Kidney (tissue), 14 donors: ENCODE measurements around the gene CYB5R2. TPM values are rescaled to one million over a fixed set of nuclear protein-coding genes. Genes with fewer than 3 reads are reported as not detected.

Source experiments
- DNase-seq, 5 donors: peaks; one replicate each; pipeline ENCODE4 v3.0.0-alpha.2; 2013 to 2020
- FAIRE-seq: peaks from 2 replicates; lab custom pipeline; 2012; peaks lifted over from hg19 to GRCh38; lab: Jason Lieb, UNC
- H3K27ac ChIP-seq, 2 donors: one replicate each; pipeline ENCODE4 v1.7.0; 2013; ENCODE audit warnings: low read depth in 2 of 2, low read length in 2 of 2, inconsistent platforms in 1 of 2
- H3K27me3 ChIP-seq: one replicate; pipeline ENCODE4 v1.7.1; 2013; ENCODE audit warnings: low read length, inconsistent platforms; ENCODE audit not compliant: control insufficient read depth, insufficient read depth
- H3K36me3 ChIP-seq, 3 donors: one replicate each; pipeline versions ENCODE4 v1.7.0 to v1.7.1; 2013; ENCODE audit warnings: low read length in 3 of 3, control low read depth in 1 of 3, inconsistent platforms in 1 of 3; ENCODE audit not compliant: insufficient read depth in 3 of 3, control insufficient read depth in 2 of 3
- H3K4me1 ChIP-seq, 3 donors: one replicate each; pipeline versions ENCODE4 v1.7.0 to v1.7.1; 2013; ENCODE audit warnings: low read length in 3 of 3, inconsistent platforms in 1 of 3, low read depth in 1 of 3; ENCODE audit not compliant: control insufficient read depth in 2 of 3, insufficient read depth in 2 of 3
- H3K4me3 ChIP-seq, 3 donors: one replicate each; pipeline versions ENCODE4 v1.7.0 to v1.8.1; 2013; ENCODE audit warnings: low read length in 3 of 3, control low read depth in 1 of 3, inconsistent platforms in 1 of 3
- H3K9ac ChIP-seq, 3 donors: one replicate each; pipeline versions ENCODE4 v1.7.0 to v1.7.1; 2013; ENCODE audit warnings: low read length in 3 of 3, control low read depth in 1 of 3, inconsistent platforms in 1 of 3
- H3K9me3 ChIP-seq, 3 donors: one replicate each; pipeline versions ENCODE4 v1.7.0 to v1.7.1; 2013; ENCODE audit warnings: low read length in 3 of 3, control low read depth in 1 of 3, inconsistent platforms in 1 of 3; ENCODE audit not compliant: control insufficient read depth in 2 of 3, insufficient read depth in 1 of 3
- intact Hi-C: fragments of 100-400 bp; cut with DNase I; formaldehyde crosslinking; loops from one replicate; pipeline ENCODE4 v1.11.1; 2022
- polyA plus RNA-seq: library from polyadenylated mRNA; stranded (reverse); fragments of 350-450 nt; fragmentation: Illumina TruSeq; extraction: RNeasy Lipid Tissue Mini Kit (QIAGEN cat#74804); gene quantifications from one replicate; pipeline ENCODE4 v1.2.3, GENCODE V29; 2014; ENCODE audit warnings: low read depth, low replicate concordance; ENCODE audit not compliant: insufficient read depth
- total RNA-seq: library from RNA; stranded (reverse); fragmentation: NEBNext Ultra II Directional; extraction: Animal tissue kit (Norgen Biotek cat#: 25700); gene quantifications from one replicate; pipeline ENCODE4 v1.2.1, GENCODE V29; 2021
- TF ChIP-seq, protein P1 (sequence below): IDR thresholded peaks from 3 replicates; pipeline ENCODE4 v1.5.1; 2012; ENCODE audit warnings: mild to moderate bottlenecking, moderate library complexity, borderline replicate concordance; ENCODE audit not compliant: insufficient read depth; ENCODE audit errors: extremely low read depth
- donor health status: control.
- donor health status: control.
- donor health status: control.
- donor health status: control.
- donor health status: control.
- donor health status: DM: yes; HTN: yes; CAD: no.
- donor health status: Normal renal cell carcinoma (clear cell type).

The CYB5R2 gene
- total and polyA plus RNA-seq, 2 donors from 2014 or later: 8.2 to 8.7 TPM

DNA sequence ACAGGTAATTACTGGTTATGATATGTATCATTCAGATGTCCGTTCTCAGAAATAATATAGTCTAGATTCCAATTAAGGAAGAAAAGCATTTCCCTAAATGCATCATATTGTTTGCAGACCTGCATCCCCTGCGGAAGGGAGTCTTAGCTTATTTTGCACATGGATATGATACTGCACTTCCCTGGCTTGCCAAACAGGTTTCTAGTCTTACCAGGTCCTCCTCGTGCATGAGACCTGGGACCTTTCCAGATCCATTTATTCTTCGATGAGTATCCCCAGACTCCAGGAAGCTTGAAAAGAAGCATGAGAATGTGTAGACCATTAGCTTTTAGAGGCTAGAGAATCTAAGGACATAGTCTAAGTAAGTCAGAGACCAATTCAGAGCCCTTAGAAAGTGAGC, 30.6 kb downstream of the CYB5R2 start:
- intact Hi-C loops: no loop called here
- TF ChIP-seq, protein P1, sequence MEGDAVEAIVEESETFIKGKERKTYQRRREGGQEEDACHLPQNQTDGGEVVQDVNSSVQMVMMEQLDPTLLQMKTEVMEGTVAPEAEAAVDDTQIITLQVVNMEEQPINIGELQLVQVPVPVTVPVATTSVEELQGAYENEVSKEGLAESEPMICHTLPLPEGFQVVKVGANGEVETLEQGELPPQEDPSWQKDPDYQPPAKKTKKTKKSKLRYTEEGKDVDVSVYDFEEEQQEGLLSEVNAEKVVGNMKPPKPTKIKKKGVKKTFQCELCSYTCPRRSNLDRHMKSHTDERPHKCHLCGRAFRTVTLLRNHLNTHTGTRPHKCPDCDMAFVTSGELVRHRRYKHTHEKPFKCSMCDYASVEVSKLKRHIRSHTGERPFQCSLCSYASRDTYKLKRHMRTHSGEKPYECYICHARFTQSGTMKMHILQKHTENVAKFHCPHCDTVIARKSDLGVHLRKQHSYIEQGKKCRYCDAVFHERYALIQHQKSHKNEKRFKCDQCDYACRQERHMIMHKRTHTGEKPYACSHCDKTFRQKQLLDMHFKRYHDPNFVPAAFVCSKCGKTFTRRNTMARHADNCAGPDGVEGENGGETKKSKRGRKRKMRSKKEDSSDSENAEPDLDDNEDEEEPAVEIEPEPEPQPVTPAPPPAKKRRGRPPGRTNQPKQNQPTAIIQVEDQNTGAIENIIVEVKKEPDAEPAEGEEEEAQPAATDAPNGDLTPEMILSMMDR: no peak
- Histone ChIP-seq H3K4me3 (no peak overlapping the region), H3K9ac (no peak overlapping the region), H3K4me1 (peaks cover 0 to 34% (median 11%) of the 10 kb centered on the region in 3 donors), H3K36me3 (peaks cover 0 to 24% (median 10%) of the 10 kb centered on the region in 3 donors), H3K27ac (no peak overlapping the region), H3K27me3 (no peaks in the 10 kb centered on the region), H3K9me3 (no peaks in the 10 kb centered on the region)
- DNase-seq: no peak
- no peak for FAIRE-seq

DNA sequence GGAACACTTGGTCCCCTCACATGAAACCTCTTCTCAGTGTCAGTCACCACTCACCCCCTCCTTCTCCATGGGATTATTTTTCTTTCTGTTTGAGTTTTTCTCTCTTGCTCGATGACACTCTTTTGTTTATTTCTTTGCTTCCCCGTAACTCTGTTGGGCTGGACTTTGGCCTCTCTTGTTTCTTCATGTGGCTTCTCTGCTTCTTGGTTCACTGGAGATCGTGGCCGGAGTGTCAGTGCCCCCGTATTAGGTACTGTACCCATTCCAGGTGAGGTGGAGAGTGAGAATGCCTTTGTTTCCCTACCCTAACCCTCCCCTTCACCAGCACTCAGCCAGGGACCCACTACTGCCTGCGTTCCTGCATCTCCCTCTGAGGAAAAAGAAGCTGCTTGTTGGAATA, 32.5 kb downstream of the CYB5R2 start:
- Histone ChIP-seq H3K4me3 (no peak overlapping the region), H3K9ac (no peak overlapping the region), H3K4me1 (peaks cover 0 to 25% (median 9%) of the 10 kb centered on the region in 3 donors), H3K36me3 (peaks cover 0 to 36% (median 15%) of the 10 kb centered on the region in 3 donors), H3K27me3 (no peaks in the 10 kb centered on the region), H3K27ac (peak overlapping the region; percentile 64 to 76), H3K9me3 (no peaks in the 10 kb centered on the region)
- intact Hi-C loops: no loop called here
- DNase-seq (no peak), FAIRE-seq (no peak)
- TF ChIP-seq, protein P1: no peak

DNA sequence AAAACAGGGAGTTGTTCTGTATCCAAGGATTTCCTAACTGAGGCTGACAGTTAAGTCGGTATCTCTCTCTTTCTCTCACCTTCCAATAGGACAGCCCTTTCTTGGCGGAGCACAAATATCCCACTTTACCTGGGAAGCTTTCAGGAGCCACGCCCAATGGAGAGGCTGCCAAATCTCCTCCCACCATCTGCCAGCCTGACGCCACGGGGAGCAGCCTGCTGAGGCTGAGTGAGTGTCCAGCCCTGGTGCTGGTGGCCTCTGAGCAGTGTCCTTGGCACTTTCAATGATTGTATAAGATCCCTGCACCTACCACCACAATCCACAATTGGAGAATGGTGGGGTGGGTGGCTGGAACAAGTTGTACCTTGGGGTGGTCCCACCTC, 33.7 kb downstream of the CYB5R2 start:
- H3K36me3 ChIP-seq: peaks cover 0 to 44% (median 22%) of the 10 kb centered on the region in 3 donors
- no peaks in the 10 kb centered on the region for H3K27me3 ChIP-seq
- intact Hi-C loops: no loop called here
- TF ChIP-seq, protein P1: no peak
- DNase-seq: peak in 1 of 5 donors; percentile 57
- H3K27ac ChIP-seq: peak overlapping the region in 1 of 2 donors; percentile 76
- no peak for FAIRE-seq
- peaks cover 0 to 25% (median 9%) of the 10 kb centered on the region in 3 donors for H3K4me1 ChIP-seq
- H3K9me3 ChIP-seq: no peaks in the 10 kb centered on the region
- H3K9ac ChIP-seq: no peak overlapping the region
- H3K4me3 ChIP-seq: no peak overlapping the region
